ENCODE data around the gene LPAR5. TPM values are rescaled to one million over a fixed set of nuclear protein-coding genes. Genes with fewer than 3 reads are reported as not detected.
"Not testable (repeated sequence)": the region's sequence is repeated elsewhere in the genome, so short reads cannot be mapped to it uniquely, and the experiment has no call there.

Gene LPAR5
- total and polyA plus RNA-seq, 2 experiments from 2014 or later, result 0.32 to 0.38 TPM

- no peak for TF ChIP-seq ETS1 (IDR thresholded peaks at IDR 0.05)
- no peak for TF ChIP-seq ZNF114 (CRISPR knock-in tag; IDR thresholded peaks at IDR 0.05)
Observed at GRCh38 chr12:6592087-6592486, 43.7 kb downstream of the LPAR5 start (continued).

- not testable (repeated sequence) for H3K9me3 Mint-ChIP-seq; H3K79me2 ChIP-seq (replicated peaks; ENCODE audit: insufficient read depth); H3K4me2 ChIP-seq; H3K27ac Mint-ChIP-seq; H3K4me3 ChIP-seq; H2AFZ ChIP-seq; H3K4me1 ChIP-seq (ENCODE audit: insufficient read depth); H3K9me2 ChIP-seq (ENCODE audit: insufficient read depth); DNase-seq (ENCODE audit: low spot score); H3K4me1 Mint-ChIP-seq; H3K4me3 Mint-ChIP-seq; H3K27me3 ChIP-seq (ENCODE audit: insufficient read depth); H3K27me3 Mint-ChIP-seq (ENCODE audit: insufficient read depth, low read depth, poor library complexity); ATAC-seq; H3K27ac ChIP-seq (ENCODE audit: low read depth)
- H3F3A ChIP-seq (replicated peaks; ENCODE audit: low read depth), result peaks cover 22% of the 10 kb centered on the region; the same call in 1 of the 2 replicates
- H3K36me3 Mint-ChIP-seq (ENCODE audit: low read depth), result peaks cover 94% of the 10 kb centered on the region
- peaks cover 20% of the 10 kb centered on the region for H4K20me1 ChIP-seq (replicated peaks; ENCODE audit: insufficient read depth)
- H3K36me3 ChIP-seq (ENCODE audit: insufficient read depth), result peaks cover 91% of the 10 kb centered on the region
Observed at GRCh38 chr12:6586569-6586968, 49.2 kb downstream of the LPAR5 start.

GRCh38 chr12:6584293-6584692, 51.5 kb downstream of the LPAR5 start:
- Mint-ChIP-seq H3K4me3 (no peak overlapping the region), H3K9me3 (no peaks in the 10 kb centered on the region), H3K27me3 (ENCODE audit: insufficient read depth, low read depth, poor library complexity) (peaks cover 9% of the 10 kb centered on the region), H3K36me3 (ENCODE audit: low read depth) (peaks cover 95% of the 10 kb centered on the region), H3K4me1 (no peaks in the 10 kb centered on the region), H3K27ac (no peak overlapping the region)
- TF ChIP-seq EZH2 (IDR thresholded peaks at IDR 0.05; ENCODE audit: low read depth, unreplicated experiment), result no peak
- TF ChIP-seq ETS1 (IDR thresholded peaks at IDR 0.05), result no peak
- TF ChIP-seq EZH2phosphoT487 (IDR thresholded peaks at IDR 0.05; ENCODE audit: unreplicated experiment), result no peak
- no peak for TF ChIP-seq NANOG (IDR thresholded peaks at IDR 0.05; ENCODE audit: borderline replicate concordance)
- no peak for TF ChIP-seq ZNF114 (CRISPR knock-in tag; IDR thresholded peaks at IDR 0.05)
- no peak for TF ChIP-seq ZNF331 (CRISPR knock-in tag; IDR thresholded peaks at IDR 0.05; ENCODE audit: low read depth)
- TF ChIP-seq ZNF462 (CRISPR knock-in tag; IDR thresholded peaks at IDR 0.05), result no peak
- Histone ChIP-seq H3K4me1 (ENCODE audit: insufficient read depth) (no peaks in the 10 kb centered on the region), H2AFZ (no peak overlapping the region), H3K79me2 (replicated peaks; ENCODE audit: insufficient read depth) (no peaks in the 10 kb centered on the region; the same call in 1 of the 2 replicates), H3K36me3 (ENCODE audit: insufficient read depth) (peaks cover 90% of the 10 kb centered on the region), H3F3A (replicated peaks; ENCODE audit: low read depth) (peaks cover 23% of the 10 kb centered on the region; the same call in 1 of the 2 replicates), H3K4me3 (no peak overlapping the region), H4K20me1 (replicated peaks; ENCODE audit: insufficient read depth) (peaks cover 18% of the 10 kb centered on the region; the same call in 1 of the 2 replicates), H3K27me3 (ENCODE audit: insufficient read depth) (no peaks in the 10 kb centered on the region), H3K4me2 (no peak overlapping the region), H3K9me2 (ENCODE audit: insufficient read depth) (no peaks in the 10 kb centered on the region), H3K27ac (ENCODE audit: low read depth) (no peak overlapping the region)
- ATAC-seq (no peak), DNase-seq (ENCODE audit: low spot score) (no peak)
